ENCODE measurements around the gene HOXD8.

HOXD8 gene

DNA sequence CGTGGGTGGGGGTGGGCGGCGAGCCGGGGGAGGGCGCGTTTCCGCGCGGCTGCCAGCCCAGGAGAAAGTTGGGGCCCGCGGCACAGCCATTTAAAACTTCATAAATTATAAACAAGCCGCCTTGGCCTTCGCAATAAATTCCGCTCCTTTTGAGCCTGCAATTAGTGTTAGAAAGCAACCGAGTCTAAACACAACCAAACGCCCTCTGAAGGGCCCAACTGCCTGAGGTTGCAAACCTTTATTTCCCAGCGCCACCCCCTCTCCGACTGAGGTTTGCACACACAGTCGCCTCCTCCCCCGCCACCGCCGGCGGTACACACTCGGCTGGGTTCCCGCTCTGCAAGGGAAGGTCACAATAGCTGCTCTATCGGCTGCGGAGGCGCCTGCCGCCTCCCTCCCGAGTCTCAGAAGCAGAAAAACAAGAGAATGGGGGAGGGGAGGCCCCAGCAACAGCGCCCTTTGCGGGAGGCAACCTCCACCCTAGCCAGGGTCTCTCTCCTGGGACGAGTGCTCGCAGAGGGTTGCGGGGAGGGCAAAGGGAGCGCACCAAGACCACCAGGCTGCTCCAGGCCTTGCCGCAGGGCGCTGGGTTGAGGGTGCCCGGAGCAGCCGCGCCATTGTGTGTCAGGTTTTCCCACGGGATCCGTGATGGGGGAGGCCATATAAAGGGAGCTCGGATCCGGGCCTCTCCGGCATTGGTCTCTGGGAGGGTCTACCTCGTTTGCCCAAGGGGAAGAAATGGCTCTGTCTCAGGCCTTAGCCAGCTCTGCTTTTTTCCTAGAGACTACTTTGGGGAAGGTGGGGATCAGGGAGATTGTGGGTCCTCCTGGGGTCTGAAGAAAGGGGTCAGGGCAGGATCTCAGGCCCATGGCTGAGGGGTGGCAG, 45.6 kb downstream of the HOXD8 start:
- DNase-seq = no peak

DNA sequence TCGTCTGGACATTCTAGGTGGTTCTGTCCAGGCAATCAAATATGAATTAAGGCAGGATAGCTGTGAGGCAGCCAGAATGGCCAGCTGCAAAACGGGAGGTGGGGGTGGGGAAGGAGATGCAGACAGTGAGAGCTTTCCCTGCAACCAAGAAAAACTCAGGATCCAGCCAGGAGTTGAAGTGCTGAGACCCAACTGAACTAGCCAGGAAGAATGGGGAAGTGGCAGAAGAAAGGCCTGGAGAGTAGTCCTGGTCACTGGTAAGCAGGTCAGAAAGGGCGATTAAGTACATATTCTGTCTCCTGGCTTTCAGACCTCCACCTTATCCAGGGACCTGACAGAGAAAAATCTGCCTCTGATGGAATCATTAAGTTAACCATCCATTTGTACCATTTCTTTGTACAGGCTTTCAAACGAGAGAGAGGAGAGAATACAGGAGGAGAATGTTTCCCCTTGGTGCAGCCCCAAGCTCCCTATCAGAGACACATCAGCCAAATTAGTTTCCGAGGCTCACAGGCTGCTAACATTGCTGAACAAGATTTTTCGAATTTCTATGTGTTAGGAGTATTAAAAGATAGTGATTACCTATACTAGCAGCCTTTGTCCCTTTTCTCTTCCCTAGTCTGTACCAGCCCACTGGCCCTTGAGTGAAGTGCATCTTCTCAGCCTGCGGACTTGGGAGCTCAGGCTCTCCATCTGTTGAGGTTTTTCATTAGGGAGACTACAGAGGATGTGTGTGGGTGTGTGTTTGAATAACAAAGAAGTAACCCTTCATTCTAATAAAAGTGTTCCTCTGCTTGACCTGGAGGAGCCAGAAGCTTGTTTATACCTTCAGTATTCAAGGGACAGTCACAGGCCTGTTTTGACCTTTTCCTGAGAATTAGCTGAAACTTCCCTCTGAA, 46.5 kb downstream of the HOXD8 start:
- no peak for DNase-seq

DNA sequence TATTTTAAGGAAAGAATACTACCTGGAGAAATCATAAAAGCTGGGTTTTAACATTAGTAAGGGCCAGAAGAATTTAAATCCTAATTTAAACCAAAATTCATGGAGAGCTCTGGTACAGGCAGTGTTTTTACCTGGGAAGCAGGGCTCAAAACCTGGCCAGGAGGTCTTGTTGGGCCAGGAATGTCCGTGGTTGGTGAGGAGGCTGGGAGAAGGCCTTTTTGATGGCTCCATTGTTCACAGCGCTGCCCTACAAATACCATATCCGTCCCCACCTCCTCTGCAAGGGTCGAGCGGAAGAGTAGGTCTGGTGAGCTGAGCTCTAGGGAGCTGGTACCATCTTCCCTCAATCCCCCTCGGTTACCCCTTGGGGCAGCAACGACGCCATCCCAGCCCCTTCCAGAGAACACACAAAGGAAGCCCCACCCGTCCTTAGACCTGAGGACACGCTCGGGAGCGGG, 48.1 kb downstream of the HOXD8 start:
- no peak for DNase-seq

DNA sequence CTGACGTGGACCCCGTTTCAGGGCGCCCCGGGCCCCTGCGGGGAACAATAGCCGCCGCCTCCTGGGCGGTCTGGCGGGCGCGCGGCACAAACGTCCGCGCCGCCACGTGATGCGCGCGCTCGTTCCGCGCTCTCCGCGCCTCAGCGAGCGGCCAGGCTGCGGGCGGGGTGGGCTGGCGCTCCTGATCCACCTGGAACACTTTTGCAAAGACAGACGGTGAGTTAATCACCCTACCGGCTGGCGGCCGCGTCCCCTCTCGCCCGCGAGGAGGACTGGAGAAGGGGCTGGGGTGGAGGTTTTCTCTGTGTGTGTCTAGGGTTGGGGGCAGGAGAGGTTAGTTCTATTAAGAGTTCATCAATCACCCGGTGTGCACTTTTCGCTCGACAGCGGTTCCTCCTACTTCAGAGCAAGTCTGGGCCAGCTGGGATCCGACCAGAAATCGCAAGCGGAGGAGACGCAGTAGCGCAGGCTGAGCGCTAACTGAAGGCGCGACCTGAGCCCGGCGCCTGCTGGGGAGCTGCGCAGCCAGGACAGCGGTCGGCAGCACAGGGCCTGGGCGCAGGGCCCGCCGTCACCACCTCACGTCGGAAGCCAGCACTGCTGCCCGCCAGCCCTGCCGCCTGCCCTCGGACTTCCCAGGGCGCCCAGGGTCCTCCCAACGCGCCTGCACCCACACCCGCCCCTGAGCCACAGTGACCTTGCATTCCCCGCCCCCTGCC, 48.7 kb downstream of the HOXD8 start:
- no peak for DNase-seq

- DNase-seq = no peak
These were observed 49.3 kb downstream of the HOXD8 start for GRCh38 chr2:176178757-176179295.

GRCh38 chr2:176181551-176181950, 52.0 kb downstream of the HOXD8 start:
- no peak for DNase-seq
